Measurements from ENCODE around the gene OLA1.

The OLA1 gene

DNA sequence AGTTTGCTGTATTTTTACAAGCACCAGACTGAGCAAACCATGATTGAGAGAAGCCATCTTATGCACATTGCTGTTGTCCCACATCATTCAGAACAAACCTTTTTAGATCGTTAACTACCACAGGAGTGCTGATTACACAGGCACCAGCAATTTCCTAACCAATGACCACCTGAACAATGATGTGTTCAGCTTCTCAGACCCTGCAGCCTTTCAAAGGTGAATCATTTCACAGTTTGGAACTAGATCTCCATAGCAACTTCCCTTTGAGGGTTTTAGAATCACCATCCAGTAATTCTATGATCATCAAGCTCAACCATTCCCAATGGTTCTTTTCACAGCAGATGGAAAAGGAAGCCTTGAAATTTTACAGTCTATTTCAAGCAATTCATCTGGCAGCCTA is 71.4 kb downstream of the OLA1 start:
- no peak for FAIRE-seq

- peak; percentile 27 for FAIRE-seq
Observed at GRCh38 chr2:174174741-174175140, 73.6 kb downstream of the OLA1 start.

DNA sequence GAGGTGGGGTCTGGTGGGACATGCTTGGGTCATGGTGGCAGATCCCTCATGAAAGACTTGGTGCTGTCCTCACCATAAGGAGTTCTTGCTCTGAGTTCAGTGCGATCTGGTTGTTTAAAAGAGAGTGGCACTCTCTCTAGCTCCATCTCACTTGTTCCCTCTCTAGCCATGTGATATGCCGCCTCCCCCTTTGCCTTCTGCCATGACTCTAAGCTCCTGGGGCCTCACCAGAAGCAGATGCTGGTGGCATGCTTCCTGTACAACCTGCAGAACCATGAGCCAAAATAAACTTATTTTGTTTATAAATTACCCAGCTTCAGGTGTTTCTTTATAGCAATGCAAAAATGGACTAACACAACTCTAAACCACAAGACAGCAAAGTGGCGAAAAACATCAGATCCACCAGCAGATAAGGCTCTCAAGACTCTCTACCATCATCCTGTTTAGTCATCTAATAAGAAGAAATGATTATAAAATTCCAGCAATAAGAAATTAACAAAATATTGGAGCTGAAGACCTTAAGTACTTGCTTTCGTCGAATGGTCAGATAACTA is 75.5 kb downstream of the OLA1 start:
- FAIRE-seq = no peak

GRCh38 chr2:174171686-174172445 is 76.5 kb downstream of the OLA1 start:
- no peak for FAIRE-seq

DNA sequence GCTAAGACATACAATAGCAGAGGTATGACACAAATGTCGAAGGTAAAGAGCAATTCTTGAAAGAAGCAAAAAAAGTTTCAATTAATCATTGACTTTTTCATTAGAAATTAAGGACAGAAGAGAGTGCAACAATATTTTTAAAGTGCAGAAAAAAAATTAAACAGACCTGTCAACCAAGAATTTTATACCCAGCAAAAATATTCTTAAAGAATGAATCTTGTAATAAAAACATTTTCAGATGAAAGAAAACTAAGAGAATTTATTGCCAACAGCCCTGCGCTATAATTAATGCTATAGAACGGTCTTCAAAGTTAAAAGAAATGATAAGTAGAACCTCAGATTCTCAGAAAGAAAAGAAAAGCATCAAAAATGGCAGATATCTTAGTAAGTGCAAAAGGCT is 79.0 kb downstream of the OLA1 start:
- FAIRE-seq = no peak

DNA sequence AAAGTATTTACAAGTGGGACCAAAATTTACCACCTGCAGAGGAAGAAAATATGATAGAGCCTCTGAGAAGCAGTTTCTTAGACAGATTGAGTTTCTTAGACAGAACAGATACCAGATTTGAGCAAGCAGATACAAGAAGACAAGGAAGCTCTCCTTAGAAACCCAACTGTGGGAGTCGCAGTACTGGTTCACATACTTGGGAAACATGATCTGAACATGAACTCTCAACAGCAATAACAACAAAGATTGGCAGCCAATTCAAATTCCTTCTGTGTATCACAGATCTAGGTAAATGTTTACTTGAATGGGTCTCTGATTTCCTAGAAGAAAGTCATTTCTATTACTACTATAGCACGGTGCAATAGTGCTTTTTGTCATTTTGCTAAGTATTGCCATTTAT is 82.1 kb downstream of the OLA1 start:
- FAIRE-seq = no peak

- FAIRE-seq = no peak
Observed at GRCh38 chr2:174161490-174161889, 86.8 kb downstream of the OLA1 start.

GRCh38 chr2:174158003-174158402 is 90.3 kb downstream of the OLA1 start:
- FAIRE-seq = no peak

DNA sequence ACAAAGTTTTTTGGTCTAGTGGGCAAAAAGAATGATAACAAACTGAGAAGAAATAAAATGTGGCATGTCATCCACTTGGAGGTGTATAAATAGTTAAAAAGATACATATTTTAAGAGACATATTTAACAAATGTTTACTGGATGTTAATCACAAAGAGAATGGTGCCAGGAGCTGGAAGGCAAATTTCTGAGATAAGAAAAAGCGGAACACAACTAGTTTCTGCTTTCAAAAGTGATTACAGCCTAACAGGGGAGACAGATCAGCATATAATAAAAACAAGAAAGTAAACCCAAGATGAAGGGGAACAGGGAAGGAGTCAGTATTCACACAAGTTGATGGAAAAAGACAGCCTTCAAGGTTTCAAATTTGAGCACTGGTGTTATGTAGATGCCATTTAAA is 91.3 kb downstream of the OLA1 start:
- FAIRE-seq = no peak

- no peak for FAIRE-seq
Observed at GRCh38 chr2:174153757-174154680, 94.3 kb downstream of the OLA1 start.

DNA sequence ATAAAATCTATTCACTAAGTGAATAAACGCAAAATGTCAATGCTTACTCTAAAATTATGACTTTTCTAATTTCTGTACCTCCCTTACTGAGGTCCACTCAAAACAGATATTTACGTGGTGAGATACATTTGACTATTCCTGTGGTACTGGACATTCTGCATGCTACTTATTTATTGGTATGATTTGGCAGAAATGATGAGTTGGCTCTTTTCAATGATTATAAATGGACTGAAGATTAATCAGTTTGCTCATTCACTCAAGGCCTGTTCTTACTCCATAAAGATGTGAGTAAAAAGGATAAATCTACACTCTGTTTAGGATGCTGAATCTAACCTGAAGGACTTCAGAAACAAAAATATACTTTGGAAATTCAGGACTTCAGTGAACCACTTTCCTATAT is 98.8 kb downstream of the OLA1 start:
- FAIRE-seq = no peak

DNA sequence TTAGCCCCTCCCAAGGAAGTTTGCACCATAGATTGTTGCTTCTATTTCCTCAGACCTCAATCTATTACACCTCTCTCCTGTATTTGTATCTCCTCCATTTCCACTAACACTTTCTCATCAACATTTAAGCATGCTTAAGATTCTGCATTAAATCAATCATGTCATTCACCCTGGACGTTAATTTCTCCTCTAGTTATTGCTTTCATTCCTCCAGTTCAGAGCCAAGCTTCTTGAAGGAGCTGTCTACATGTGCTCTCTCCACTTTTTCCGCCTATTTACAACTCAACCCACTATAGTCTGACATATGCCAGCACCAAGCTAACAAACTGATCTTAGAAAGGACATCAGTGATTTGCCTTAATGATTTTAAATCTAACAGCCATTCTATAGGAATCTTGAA is 99.5 kb downstream of the OLA1 start:
- FAIRE-seq = no peak

- FAIRE-seq = no peak
Observed at GRCh38 chr2:174145827-174146226, 102.5 kb downstream of the OLA1 start.

DNA sequence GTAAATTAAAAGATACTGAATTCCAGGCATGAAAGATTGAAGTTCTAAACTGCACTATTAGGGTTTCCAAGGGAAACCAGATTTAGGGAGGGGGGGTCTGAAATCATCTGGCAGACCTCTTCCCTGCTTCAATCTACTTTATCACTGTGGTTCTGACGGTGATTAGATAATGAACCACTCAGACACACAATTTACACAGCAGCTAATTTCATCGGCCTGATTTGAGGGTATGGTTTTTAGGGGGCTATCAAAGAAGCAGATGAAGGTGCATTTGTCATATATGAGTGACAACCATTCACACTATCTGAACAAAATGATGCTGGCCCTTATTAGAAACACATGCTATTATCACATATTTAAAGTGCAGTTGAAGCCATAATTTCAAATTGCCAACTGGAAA is 106.0 kb downstream of the OLA1 start:
- no peak for FAIRE-seq

DNA sequence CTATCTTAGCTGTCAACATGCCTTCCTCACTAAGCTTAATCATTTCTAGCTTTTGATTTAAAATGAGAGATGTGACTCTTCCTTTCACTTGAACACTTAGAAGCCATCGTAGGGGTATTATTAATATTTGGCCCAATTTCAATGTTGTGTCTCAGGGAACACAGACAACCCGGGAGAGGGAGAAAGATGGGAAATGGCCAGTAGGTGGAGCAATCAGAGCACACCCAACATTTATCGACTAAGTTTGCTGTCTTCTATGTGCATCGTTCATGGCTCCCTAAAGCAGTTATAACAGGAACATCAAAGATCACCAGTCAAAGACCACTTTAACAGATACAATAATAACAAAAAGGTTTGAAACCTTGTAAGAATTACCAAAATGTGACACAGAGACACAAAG is 110.2 kb downstream of the OLA1 start:
- FAIRE-seq = no peak

GRCh38 chr2:174135981-174136380 is 112.4 kb downstream of the OLA1 start:
- no peak for FAIRE-seq

- FAIRE-seq = no peak
Observed at GRCh38 chr2:174125090-174125489, 123.2 kb downstream of the OLA1 start.

DNA sequence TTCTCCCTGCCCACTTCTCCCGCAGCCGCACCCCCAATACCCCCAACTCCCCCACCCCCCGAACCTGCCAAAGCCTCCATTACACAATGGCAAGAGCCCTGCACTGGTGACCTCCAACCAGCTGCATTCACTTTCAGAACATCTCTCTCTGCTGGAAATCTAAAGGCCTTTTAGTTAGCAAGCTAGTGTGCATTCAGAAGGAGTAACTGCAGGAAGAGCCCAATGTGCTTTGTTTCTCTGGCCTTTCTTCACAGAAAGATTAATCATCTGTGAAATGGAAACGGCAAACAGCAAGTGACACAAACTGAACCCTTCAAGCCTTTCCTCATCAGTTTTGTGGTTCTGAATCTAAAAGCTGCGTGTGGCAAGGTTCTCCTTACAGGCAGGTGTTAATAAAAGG is 124.2 kb downstream of the OLA1 start:
- no peak for FAIRE-seq

GRCh38 chr2:174122185-174122584 is 126.1 kb downstream of the OLA1 start:
- peak; percentile 68 for FAIRE-seq

- no peak for FAIRE-seq
Observed at GRCh38 chr2:174121612-174122011, 126.7 kb downstream of the OLA1 start.

- FAIRE-seq = no peak
Observed at GRCh38 chr2:174121175-174121574, 127.2 kb downstream of the OLA1 start.

DNA sequence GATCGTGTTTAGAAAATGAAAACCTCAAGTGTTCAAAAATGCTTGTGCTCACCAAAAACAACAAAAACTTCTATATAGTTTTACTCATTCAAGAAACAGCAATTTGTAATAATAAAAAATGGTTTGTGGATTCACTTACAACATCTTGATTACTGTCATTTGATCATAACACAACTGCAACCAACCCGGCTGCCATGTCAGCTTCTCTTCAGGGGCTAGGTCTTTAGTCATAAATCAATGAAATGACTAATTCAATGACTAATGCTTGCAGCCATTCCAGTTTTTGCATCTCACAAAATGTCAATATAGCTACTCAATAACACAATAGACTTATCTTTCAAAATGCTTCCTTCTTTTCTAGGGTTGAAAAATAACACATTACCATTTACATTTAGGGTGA is 128.0 kb downstream of the OLA1 start:
- no peak for FAIRE-seq

DNA sequence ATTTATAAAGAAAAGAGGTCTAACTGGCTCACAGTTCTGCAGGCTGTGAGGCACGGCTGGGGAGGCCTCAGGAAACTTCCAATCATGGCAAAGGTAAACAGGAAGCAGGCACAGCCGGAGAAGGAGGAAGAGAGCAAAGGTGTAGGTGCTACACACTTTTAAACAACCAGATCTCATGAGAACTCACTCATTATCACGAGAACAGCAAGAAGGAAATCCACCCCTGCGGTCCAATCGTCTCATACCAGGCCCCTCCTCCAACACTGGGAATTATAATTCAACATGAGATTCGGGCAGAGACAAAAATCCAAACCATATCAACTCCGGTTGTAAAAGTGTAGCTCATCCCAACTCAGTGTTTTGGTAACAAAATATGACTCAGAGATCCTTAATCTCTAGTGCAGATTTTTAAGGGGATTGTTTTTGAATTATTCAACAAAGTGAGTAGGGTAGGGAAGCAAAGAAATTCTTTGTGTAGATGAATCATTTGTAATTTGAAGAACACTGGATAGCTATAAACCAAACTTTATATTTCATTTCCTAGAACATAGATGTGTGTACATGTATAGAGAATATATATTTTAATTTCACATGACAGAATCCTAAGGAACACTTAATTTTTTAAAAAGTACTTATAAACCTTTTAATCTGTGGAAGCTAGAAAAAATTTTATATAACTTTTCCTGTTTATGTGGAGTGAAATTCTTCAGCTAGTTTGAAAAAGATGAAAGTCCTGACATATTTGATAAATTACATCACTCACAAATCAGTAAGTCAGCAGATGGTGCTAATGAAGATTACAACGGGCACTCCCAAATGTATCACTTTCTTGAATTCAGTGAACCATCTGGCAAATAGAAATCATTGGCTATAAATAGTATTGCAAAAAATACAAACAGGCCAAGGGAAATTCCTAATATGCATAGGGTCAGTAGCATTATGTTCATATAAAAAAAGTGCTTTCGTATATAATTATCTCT is 130.1 kb downstream of the OLA1 start:
- FAIRE-seq = peak; percentile 73
